NB4 (cell line): ENCODE results near the gene FSD1.

Experiments used
- DNase-seq: peaks from one replicate; pipeline ENCODE4 v3.0.0; 2010; ENCODE audit warnings: low read depth
- H3K4me3 ChIP-seq: one replicate; pipeline ENCODE4 v1.5.1; 2011; ENCODE audit warnings: mild to moderate bottlenecking, low read depth, low read length, moderate library complexity
- MYC ChIP-seq: IDR thresholded peaks from 2 replicates; pipeline ENCODE4 v1.6.1; 2011; ENCODE audit warnings: low read depth, low read length
- POLR2A ChIP-seq: IDR thresholded peaks from 2 replicates; pipeline ENCODE4 v1.6.1; 2011; ENCODE audit warnings: mild to moderate bottlenecking; ENCODE audit not compliant: insufficient read length; ENCODE audit errors: extremely low read depth
- TF ChIP-seq, protein P1 (sequence below): IDR thresholded peaks from one replicate; pipeline ENCODE4 v1.5.1; 2012; ENCODE audit warnings: low read depth, low read length
- TF ChIP-seq, protein P2 (sequence below): IDR thresholded peaks from 2 replicates; pipeline ENCODE4 v1.6.1; 2011; ENCODE audit warnings: low read depth, low read length

FSD1 gene

DNA sequence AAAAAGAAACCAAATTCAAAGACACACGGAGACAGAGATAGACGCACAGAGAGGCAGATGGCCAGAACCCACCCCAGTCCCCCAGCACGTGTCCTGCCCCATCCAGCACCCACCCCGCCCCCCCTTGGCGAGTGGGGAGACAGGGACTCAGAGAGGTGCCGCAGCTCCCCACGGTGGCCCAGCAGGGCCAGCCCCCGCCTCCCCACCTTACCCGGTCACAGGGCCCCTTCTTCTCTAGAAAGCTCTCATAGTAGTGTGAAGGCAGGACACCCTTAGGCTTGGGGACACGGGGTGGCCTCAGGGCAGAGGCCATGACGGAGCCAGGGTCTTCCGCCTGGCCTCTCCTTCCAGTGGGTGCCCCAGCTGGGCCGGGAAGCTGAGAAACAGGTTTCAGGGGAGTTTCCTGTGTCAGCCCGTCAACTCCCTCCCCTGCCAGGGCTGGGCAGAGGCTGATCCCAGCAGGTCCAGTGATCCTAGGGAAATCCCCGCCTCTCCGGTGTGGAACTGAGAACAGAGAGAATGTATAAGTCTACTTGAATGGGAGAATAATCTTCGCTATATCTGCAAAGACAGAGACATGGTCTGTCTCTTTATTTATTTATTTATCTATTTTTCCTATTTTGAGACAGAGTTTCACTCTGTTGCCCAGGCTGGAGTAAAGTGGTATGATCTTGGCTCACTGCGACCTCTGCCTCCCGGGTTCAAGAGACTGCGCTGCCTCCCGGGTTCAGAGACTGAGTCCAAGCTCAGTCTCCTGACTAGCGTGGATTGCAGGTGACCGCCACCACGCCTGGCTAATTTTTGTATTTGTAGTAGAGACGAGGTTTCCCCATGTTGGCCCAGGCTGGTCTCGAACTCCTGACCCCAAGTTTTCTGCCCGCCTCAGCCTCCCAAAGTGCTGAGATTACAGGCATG is 34.3 kb downstream of the FSD1 start, which contains the start of gene STAP2:
Gene STAP2 (minus strand): TSS at position 387 of the 915 bp plus-strand sequence. CDS start 74 bp downstream, at position 313.
- no peak within 1 kb of the TSS for H3K4me3 ChIP-seq
- TF ChIP-seq MYC, result no peak
- TF ChIP-seq, protein P1, sequence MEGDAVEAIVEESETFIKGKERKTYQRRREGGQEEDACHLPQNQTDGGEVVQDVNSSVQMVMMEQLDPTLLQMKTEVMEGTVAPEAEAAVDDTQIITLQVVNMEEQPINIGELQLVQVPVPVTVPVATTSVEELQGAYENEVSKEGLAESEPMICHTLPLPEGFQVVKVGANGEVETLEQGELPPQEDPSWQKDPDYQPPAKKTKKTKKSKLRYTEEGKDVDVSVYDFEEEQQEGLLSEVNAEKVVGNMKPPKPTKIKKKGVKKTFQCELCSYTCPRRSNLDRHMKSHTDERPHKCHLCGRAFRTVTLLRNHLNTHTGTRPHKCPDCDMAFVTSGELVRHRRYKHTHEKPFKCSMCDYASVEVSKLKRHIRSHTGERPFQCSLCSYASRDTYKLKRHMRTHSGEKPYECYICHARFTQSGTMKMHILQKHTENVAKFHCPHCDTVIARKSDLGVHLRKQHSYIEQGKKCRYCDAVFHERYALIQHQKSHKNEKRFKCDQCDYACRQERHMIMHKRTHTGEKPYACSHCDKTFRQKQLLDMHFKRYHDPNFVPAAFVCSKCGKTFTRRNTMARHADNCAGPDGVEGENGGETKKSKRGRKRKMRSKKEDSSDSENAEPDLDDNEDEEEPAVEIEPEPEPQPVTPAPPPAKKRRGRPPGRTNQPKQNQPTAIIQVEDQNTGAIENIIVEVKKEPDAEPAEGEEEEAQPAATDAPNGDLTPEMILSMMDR, result no peak
- TF ChIP-seq POLR2A, result no peak
- TF ChIP-seq, protein P2, sequence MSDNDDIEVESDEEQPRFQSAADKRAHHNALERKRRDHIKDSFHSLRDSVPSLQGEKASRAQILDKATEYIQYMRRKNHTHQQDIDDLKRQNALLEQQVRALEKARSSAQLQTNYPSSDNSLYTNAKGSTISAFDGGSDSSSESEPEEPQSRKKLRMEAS, result no peak

DNA sequence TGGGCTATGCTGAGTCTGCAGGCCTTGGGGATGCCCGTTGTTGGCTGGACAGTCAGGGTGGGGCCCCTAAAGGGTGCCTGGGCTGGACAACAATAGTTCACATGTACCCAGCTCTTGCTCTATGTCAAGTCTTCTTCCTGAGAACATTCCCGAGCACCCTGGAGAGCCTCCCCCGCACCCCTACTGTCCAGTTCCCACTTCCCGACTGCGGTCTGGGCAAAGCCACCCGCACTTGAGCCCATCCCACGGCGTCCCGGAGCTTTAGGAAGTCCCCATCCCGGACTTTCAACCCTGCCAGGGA is 37.9 kb downstream of the FSD1 start:
- TF ChIP-seq, protein P1, result no peak
- TF ChIP-seq, protein P2, result no peak
- TF ChIP-seq POLR2A, result no peak
- no peak for DNase-seq
- H3K4me3 ChIP-seq, result peak overlapping the region; percentile 47

More for the DNA sequence above, 34.3 kb downstream of the FSD1 start, which contains the start of gene STAP2:
- DNase-seq, result no peak

DNA sequence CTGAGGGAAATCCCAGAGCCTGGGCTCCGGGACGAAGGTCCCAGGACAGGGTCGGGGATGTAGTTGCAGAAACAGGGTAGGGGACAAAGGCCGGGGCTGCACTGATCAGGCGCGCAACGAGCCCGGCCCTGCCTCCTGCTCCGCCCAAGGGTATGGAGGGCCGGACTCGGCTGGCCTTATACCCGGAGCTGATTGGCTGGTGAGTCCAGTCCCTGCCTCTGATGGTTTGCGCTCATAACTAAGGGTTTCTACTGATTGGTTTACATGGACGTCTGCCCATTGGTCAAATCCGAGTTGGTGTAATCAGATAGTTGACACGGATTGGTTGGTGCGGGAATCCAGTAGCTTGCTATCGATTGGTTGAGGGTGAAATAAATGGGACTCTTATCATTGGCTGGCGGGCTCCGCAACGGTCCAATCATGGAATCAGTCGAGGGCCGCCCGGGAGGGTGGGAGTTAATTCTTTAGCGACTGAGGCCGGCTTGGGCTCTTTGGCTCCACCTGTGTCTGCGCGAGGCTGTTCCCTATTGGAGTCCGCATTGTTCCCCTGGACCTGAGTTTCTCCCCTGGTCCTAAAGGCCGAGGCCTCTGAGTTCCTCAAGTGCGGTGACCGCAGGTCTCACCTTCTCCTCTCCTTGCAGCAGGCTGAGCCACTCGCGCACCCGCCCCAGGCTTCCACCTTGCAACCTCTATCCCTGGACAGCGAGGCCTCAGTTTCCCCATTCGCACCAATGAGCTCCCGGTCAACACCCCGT is 38.4 kb downstream of the FSD1 start:
- peak; percentile 98 for DNase-seq
- TF ChIP-seq, protein P1, result no peak
- TF ChIP-seq, protein P2, result no peak
- TF ChIP-seq POLR2A, result peak; percentile 47
- TF ChIP-seq MYC, result no peak
- H3K4me3 ChIP-seq, result peak overlapping the region; percentile 65

DNA sequence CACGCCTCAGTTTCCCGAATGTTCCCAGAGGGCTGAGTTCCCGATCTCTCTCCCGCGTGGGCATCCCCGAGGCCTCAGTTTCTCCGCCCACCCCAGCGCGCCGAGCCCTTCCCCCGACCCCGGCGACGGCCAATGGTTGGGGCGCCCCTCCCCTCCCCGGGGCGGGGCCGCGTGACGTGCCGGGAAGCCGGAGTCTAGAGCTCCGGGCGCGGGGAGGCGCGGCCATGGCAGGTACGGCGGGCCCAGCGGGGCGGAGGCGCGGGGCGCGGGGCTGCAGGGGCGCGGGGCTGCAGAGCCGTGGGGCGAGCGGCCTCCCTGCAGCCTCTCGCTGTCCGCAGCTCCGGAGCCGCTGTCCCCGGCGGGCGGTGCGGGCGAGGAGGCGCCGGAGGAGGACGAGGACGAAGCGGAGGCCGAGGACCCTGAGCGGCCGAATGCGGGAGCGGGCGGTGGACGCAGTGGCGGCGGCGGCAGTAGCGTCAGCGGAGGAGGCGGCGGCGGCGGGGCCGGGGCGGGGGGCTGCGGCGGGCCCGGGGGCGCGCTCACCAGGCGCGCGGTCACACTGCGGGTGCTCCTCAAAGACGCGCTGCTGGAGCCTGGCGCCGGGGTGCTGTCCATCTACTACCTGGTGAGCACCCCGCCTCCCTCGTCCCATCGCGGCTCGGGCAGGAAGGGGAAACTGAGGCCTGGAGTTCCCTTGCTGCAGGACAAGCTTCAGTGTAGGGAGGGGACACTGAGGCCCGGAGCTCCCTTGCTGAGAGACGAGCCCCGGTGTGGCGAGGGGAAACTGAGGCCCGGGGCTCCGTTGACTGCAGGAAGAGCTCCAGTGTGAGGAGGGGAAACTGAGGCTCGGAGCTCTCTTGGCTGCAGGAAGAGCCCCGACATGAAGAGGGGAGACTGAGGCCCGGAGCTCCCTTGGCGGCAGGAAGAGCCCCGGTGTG is 39.2 kb downstream of the FSD1 start, which contains the start of gene MPND:
Gene MPND (plus strand): TSS at position 193 of the 938 bp plus-strand sequence. CDS start 32 bp downstream, at position 225.
- no peak for TF ChIP-seq POLR2A
- TF ChIP-seq, protein P2, result no peak
- TF ChIP-seq, protein P1, result no peak
- no peak for TF ChIP-seq MYC
- H3K4me3 ChIP-seq, result peak within 1 kb of the TSS; percentile 65
- DNase-seq, result peak; percentile 79

DNA sequence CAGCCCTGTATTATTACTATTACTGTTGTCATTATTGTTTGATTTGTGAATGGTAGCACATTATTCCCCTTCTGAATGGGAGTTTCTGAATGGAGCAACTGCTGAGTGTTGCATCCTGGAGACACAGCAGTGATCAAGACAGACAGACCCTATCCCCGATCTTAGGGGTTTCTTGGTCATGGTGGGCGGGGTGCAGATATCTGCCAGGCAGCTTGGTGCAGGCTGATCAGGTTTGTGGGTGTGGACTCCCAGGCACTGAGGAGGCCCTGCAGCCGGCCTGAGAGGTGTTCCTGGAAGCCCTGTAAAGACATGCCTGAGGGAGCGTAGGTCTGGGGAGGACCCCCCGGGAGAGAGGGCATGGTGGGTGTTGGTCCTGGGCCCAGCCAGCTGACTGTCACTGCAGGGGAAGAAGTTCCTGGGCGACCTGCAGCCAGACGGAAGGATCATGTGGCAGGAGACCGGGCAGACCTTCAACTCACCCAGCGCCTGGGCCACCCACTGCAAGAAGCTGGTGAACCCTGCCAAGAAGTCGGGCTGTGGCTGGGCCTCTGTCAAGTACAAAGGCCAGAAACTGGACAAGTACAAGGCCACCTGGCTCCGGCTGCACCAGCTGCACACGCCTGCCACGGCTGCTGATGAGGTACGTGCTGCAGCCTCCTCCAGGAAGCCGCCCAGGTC is 41.1 kb downstream of the FSD1 start:
- no peak for TF ChIP-seq POLR2A
- no peak for DNase-seq
- H3K4me3 ChIP-seq, result no peak overlapping the region
